HEK293 (cell line): Measurements from ENCODE around the gene SLC6A3.

ENCODE experiments used
- EGR2 ChIP-seq: fragments of 450-650 bp; formaldehyde crosslinking; IDR thresholded peaks from 2 replicates; pipeline ENCODE4 v1.5.1; 2016; ENCODE audit warnings: low read depth, missing biosample characterization, missing genetic modification characterization
- HOXA7 ChIP-seq: sonication (generic); formaldehyde crosslinking; IDR thresholded peaks from 2 replicates; pipeline ENCODE4 v1.8.1; 2022; ENCODE audit warnings: missing genetic modification reagents, borderline replicate concordance
- KLF10 ChIP-seq: fragments of 450-650 bp; IDR thresholded peaks from 2 replicates; pipeline ENCODE4 v1.5.1; 2018; ENCODE audit warnings: missing biosample characterization, mild to moderate bottlenecking, missing genetic modification characterization
- KLF7 ChIP-seq: fragments of 450-650 bp; formaldehyde crosslinking; IDR thresholded peaks from 2 replicates; pipeline ENCODE4 v1.5.1; 2016; ENCODE audit warnings: missing biosample characterization, missing genetic modification characterization, borderline replicate concordance
- KLF9 ChIP-seq: fragments of 450-650 bp; formaldehyde crosslinking; IDR thresholded peaks from 2 replicates; pipeline ENCODE4 v1.5.1; 2016; ENCODE audit warnings: missing biosample characterization, missing genetic modification characterization, low read depth
- SETDB1 ChIP-seq: IDR thresholded peaks from one replicate; pipeline ENCODE4 v1.6.1; 2017; ENCODE audit warnings: mild to moderate bottlenecking, low read length, moderate library complexity, mixed read lengths; ENCODE audit not compliant: insufficient read length
- ZBTB20 ChIP-seq: fragments of 450-650 bp; formaldehyde crosslinking; IDR thresholded peaks from 2 replicates; pipeline ENCODE4 v1.5.1; 2016; ENCODE audit warnings: missing biosample characterization, missing genetic modification characterization
- ZFP3 ChIP-seq: fragments of 450-650 bp; formaldehyde crosslinking; IDR thresholded peaks from 2 replicates; pipeline ENCODE4 v1.5.1; 2016; ENCODE audit warnings: low read depth, missing biosample characterization, missing genetic modification characterization
- ZNF239 ChIP-seq: fragments of 450-650 bp; formaldehyde crosslinking; IDR thresholded peaks from 2 replicates; pipeline ENCODE4 v1.5.1; 2016; ENCODE audit warnings: missing biosample characterization, missing genetic modification characterization
- ZNF37A ChIP-seq: fragments of 450-650 bp; IDR thresholded peaks from 2 replicates; pipeline ENCODE4 v1.5.1; 2018; ENCODE audit warnings: missing biosample characterization, missing genetic modification characterization
- ZNF416 ChIP-seq: fragments of 450-650 bp; formaldehyde crosslinking; IDR thresholded peaks from 2 replicates; pipeline ENCODE4 v1.5.1; 2016; ENCODE audit warnings: missing biosample characterization, missing genetic modification characterization
- ZNF510 ChIP-seq: fragments of 450-650 bp; formaldehyde crosslinking; IDR thresholded peaks from 2 replicates; pipeline ENCODE4 v1.5.1; 2018; ENCODE audit warnings: mild to moderate bottlenecking, missing genetic modification characterization, missing biosample characterization; ENCODE audit not compliant: insufficient replicate concordance
- TF ChIP-seq, protein P1 (sequence below): fragments of 450-650 bp; formaldehyde crosslinking; IDR thresholded peaks from 2 replicates; pipeline ENCODE4 v1.5.1; 2016; ENCODE audit warnings: missing biosample characterization, missing genetic modification characterization
- TF ChIP-seq, protein P2 (sequence below): fragments of 450-650 bp; formaldehyde crosslinking; IDR thresholded peaks from 2 replicates; pipeline ENCODE4 v1.5.1; 2016; ENCODE audit warnings: missing biosample characterization, missing genetic modification characterization
- TF ChIP-seq, protein P3 (sequence below): fragments of 450-650 bp; formaldehyde crosslinking; IDR thresholded peaks from 2 replicates; pipeline ENCODE4 v1.5.1; 2016; ENCODE audit warnings: missing biosample characterization, missing genetic modification characterization
- TF ChIP-seq, protein P4 (sequence below): fragments of 450-650 bp; formaldehyde crosslinking; IDR thresholded peaks from 2 replicates; pipeline ENCODE4 v1.5.1; 2017; ENCODE audit warnings: missing biosample characterization, mild to moderate bottlenecking, missing genetic modification characterization, moderate library complexity
- TF ChIP-seq, protein P5 (sequence below): fragments of 450-650 bp; formaldehyde crosslinking; IDR thresholded peaks from 2 replicates; pipeline ENCODE4 v1.5.1; 2016; ENCODE audit warnings: missing biosample characterization, missing genetic modification characterization
- TF ChIP-seq, protein P6 (sequence below): fragments of 450-650 bp; formaldehyde crosslinking; IDR thresholded peaks from 2 replicates; pipeline ENCODE4 v1.5.1; 2016; ENCODE audit warnings: missing biosample characterization, missing genetic modification characterization, borderline replicate concordance
- TF ChIP-seq, protein P7 (sequence below): fragments of 450-650 bp; formaldehyde crosslinking; IDR thresholded peaks from 2 replicates; pipeline ENCODE4 v1.5.1; 2016; ENCODE audit warnings: missing biosample characterization, missing genetic modification characterization

The SLC6A3 gene

DNA sequence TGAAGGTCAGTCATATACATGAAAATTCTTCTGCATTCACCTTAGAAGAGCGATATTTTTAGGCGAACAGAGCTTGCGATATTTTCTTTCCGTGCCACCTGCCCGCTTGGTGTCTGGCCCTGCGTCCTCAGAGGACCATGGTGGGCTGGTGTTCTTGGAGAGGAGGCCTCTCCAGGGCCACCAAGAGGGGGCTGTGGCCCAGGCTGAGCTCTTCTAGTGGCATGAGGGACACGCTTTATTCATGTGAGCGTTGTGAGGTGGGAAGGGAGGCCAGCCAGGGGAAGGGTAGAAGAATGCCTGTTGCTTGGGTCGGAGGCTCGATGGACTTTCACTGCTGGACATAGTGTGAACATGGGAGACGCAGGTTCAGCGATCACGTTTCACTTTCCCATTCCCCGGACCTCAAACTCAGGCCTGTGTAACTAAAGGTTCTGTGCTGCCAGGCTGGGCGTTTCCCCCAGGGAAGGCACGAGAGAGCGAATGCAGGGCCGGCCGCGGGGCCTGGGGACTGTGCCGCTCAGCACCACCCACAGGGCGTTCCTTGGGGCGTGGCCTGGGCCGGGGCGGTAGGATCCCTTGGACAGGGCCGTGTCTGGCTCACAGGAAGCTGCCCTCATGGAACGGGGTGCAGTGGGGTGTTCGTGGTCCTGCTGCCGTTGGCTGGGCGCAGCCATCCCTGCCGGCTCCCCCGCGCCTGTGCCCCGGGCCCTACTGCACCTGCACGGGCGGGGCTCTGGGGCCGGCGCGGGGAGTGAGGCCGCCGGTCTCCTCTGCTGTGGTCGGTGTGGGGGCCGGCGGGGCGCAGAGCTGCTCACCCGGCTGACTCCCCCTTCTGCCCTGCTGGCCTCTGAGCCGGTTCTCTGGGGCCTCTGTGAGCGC, 59.6 kb downstream of the SLC6A3 start (continued):
- TF ChIP-seq, protein P1, sequence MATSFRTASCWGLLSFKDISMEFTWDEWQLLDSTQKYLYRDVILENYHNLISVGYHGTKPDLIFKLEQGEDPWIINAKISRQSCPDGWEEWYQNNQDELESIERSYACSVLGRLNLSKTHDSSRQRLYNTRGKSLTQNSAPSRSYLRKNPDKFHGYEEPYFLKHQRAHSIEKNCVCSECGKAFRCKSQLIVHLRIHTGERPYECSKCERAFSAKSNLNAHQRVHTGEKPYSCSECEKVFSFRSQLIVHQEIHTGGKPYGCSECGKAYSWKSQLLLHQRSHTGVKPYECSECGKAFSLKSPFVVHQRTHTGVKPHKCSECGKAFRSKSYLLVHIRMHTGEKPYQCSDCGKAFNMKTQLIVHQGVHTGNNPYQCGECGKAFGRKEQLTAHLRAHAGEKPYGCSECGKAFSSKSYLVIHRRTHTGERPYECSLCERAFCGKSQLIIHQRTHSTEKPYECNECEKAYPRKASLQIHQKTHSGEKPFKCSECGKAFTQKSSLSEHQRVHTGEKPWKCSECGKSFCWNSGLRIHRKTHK (tag by site-specific recombination): no peak
- TF ChIP-seq, protein P2, sequence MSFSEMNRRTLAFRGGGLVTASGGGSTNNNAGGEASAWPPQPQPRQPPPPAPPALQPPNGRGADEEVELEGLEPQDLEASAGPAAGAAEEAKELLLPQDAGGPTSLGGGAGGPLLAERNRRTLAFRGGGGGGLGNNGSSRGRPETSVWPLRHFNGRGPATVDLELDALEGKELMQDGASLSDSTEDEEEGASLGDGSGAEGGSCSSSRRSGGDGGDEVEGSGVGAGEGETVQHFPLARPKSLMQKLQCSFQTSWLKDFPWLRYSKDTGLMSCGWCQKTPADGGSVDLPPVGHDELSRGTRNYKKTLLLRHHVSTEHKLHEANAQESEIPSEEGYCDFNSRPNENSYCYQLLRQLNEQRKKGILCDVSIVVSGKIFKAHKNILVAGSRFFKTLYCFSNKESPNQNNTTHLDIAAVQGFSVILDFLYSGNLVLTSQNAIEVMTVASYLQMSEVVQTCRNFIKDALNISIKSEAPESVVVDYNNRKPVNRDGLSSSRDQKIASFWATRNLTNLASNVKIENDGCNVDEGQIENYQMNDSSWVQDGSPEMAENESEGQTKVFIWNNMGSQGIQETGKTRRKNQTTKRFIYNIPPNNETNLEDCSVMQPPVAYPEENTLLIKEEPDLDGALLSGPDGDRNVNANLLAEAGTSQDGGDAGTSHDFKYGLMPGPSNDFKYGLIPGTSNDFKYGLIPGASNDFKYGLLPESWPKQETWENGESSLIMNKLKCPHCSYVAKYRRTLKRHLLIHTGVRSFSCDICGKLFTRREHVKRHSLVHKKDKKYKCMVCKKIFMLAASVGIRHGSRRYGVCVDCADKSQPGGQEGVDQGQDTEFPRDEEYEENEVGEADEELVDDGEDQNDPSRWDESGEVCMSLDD (tag by site-specific recombination): no peak
- TF ChIP-seq, protein P3, sequence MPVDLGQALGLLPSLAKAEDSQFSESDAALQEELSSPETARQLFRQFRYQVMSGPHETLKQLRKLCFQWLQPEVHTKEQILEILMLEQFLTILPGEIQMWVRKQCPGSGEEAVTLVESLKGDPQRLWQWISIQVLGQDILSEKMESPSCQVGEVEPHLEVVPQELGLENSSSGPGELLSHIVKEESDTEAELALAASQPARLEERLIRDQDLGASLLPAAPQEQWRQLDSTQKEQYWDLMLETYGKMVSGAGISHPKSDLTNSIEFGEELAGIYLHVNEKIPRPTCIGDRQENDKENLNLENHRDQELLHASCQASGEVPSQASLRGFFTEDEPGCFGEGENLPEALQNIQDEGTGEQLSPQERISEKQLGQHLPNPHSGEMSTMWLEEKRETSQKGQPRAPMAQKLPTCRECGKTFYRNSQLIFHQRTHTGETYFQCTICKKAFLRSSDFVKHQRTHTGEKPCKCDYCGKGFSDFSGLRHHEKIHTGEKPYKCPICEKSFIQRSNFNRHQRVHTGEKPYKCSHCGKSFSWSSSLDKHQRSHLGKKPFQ (tag by site-specific recombination): no peak
- no peak for TF ChIP-seq ZNF416 (tag by site-specific recombination)
- TF ChIP-seq ZBTB20 (tag by site-specific recombination): peak; percentile 53
- TF ChIP-seq KLF9 (tag by site-specific recombination): peak; percentile 62; the same call in 1 of the 2 replicates
- TF ChIP-seq KLF10 (tag by site-specific recombination): no peak
- no peak for TF ChIP-seq ZNF510 (tag by site-specific recombination)
- TF ChIP-seq ZNF37A (tag by site-specific recombination): no peak
- TF ChIP-seq ZFP3 (tag by site-specific recombination): no peak
- TF ChIP-seq, protein P4, sequence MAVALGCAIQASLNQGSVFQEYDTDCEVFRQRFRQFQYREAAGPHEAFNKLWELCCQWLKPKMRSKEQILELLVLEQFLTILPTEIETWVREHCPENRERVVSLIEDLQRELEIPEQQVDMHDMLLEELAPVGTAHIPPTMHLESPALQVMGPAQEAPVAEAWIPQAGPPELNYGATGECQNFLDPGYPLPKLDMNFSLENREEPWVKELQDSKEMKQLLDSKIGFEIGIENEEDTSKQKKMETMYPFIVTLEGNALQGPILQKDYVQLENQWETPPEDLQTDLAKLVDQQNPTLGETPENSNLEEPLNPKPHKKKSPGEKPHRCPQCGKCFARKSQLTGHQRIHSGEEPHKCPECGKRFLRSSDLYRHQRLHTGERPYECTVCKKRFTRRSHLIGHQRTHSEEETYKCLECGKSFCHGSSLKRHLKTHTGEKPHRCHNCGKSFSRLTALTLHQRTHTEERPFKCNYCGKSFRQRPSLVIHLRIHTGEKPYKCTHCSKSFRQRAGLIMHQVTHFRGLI (tag by site-specific recombination): peak; percentile 65
- TF ChIP-seq, protein P5, sequence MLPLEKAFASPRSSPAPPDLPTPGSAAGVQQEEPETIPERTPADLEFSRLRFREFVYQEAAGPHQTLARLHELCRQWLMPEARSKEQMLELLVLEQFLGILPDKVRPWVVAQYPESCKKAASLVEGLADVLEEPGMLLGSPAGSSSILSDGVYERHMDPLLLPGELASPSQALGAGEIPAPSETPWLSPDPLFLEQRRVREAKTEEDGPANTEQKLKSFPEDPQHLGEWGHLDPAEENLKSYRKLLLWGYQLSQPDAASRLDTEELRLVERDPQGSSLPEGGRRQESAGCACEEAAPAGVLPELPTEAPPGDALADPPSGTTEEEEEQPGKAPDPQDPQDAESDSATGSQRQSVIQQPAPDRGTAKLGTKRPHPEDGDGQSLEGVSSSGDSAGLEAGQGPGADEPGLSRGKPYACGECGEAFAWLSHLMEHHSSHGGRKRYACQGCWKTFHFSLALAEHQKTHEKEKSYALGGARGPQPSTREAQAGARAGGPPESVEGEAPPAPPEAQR (tag by site-specific recombination): no peak
- peak; percentile 48; the same call in 1 of the 2 replicates for TF ChIP-seq KLF7
- TF ChIP-seq ZNF239 (tag by site-specific recombination): no peak
- no peak for TF ChIP-seq EGR2 (tag by site-specific recombination)
- TF ChIP-seq, protein P6, sequence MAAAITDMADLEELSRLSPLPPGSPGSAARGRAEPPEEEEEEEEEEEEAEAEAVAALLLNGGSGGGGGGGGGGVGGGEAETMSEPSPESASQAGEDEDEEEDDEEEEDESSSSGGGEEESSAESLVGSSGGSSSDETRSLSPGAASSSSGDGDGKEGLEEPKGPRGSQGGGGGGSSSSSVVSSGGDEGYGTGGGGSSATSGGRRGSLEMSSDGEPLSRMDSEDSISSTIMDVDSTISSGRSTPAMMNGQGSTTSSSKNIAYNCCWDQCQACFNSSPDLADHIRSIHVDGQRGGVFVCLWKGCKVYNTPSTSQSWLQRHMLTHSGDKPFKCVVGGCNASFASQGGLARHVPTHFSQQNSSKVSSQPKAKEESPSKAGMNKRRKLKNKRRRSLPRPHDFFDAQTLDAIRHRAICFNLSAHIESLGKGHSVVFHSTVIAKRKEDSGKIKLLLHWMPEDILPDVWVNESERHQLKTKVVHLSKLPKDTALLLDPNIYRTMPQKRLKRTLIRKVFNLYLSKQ (tag by site-specific recombination): no peak
- TF ChIP-seq SETDB1: no peak
- TF ChIP-seq HOXA7 (CRISPR knock-in tag): no peak
- TF ChIP-seq, protein P7, sequence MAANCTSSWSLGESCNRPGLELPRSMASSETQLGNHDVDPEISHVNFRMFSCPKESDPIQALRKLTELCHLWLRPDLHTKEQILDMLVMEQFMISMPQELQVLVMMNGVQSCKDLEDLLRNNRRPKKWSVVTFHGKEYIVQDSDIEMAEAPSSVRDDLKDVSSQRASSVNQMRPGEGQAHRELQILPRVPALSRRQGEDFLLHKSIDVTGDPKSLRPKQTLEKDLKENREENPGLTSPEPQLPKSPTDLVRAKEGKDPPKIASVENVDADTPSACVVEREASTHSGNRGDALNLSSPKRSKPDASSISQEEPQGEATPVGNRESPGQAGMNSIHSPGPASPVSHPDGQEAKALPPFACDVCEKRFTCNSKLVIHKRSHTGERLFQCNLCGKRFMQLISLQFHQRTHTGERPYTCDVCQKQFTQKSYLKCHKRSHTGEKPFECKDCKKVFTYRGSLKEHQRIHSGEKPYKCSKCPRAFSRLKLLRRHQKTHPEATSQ (tag by site-specific recombination): no peak
